ENCODE results near the gene PRX. TPM values are rescaled to one million over a fixed set of nuclear protein-coding genes. Genes with fewer than 3 reads are reported as not detected.
"Not testable (repeated sequence)": the region's sequence is repeated elsewhere in the genome, so short reads cannot be mapped to it uniquely, and the experiment has no call there.

PRX gene
- total RNA-seq, 2 donors from 2014 or later, result 1.4 to 1.7 TPM

DNA sequence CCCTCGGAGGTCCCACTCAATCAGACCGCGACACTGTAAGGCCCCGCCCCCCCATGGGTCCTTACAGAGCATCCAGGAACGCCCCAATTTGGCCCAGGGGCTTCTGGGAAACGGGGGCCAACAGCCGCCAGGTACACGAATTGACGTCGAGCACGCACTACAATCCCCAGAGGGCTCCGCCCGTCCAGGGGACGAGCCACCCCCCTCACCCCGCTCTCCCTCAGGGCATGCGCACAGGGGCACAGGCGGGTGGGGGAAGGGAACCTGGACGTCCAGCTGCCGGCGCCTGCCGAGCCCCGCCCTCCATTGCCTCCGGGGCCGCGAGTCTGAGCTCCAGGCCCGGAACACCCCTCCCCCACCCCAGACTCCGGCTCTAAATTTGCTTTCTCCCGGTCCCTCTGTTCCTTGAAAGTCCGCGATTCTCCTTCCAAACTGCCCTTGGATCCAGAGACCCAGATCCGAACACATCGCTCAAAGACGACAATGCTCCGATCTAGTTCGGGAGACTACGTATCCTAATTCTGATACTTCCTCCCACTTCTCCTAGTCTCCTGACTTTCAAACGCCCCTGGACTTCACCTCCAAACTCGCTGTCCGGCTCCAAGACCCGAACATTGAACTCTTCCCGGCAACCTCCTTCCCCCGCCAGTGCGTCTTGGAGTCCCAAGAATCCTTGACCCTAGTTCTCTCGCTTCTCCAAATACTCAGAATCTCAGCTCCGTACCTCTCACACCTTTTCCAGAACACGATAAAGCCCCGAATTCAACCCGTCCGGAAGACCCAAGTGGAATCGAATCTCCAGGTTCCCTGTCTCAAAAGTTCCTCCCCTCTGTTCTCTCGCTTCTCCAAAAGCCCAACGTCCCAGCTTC is 30.2 kb upstream of the PRX start:
- TF ChIP-seq, protein P1, sequence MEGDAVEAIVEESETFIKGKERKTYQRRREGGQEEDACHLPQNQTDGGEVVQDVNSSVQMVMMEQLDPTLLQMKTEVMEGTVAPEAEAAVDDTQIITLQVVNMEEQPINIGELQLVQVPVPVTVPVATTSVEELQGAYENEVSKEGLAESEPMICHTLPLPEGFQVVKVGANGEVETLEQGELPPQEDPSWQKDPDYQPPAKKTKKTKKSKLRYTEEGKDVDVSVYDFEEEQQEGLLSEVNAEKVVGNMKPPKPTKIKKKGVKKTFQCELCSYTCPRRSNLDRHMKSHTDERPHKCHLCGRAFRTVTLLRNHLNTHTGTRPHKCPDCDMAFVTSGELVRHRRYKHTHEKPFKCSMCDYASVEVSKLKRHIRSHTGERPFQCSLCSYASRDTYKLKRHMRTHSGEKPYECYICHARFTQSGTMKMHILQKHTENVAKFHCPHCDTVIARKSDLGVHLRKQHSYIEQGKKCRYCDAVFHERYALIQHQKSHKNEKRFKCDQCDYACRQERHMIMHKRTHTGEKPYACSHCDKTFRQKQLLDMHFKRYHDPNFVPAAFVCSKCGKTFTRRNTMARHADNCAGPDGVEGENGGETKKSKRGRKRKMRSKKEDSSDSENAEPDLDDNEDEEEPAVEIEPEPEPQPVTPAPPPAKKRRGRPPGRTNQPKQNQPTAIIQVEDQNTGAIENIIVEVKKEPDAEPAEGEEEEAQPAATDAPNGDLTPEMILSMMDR (IDR thresholded peaks at IDR 0.05), result no peak
- intact Hi-C loops (cut with DNase I), result no loop called here
- H3K27ac ChIP-seq, result peak overlapping the region; percentile 94
- H3K9ac ChIP-seq (ENCODE audit: low read depth in 2 of 2, low read length in 2 of 2), result peak overlapping the region; percentile 83 to 100
- H3K4me3 ChIP-seq, result peak overlapping the region; percentile 66
- H3K9me3 ChIP-seq, result no peaks in the 10 kb centered on the region
- H3K27me3 ChIP-seq, result no peaks in the 10 kb centered on the region
- peaks cover 8% of the 10 kb centered on the region for H3K4me1 ChIP-seq
- DNase-seq, result peak; percentile 99
- H3K36me3 ChIP-seq, result peaks cover 4% of the 10 kb centered on the region

DNA sequence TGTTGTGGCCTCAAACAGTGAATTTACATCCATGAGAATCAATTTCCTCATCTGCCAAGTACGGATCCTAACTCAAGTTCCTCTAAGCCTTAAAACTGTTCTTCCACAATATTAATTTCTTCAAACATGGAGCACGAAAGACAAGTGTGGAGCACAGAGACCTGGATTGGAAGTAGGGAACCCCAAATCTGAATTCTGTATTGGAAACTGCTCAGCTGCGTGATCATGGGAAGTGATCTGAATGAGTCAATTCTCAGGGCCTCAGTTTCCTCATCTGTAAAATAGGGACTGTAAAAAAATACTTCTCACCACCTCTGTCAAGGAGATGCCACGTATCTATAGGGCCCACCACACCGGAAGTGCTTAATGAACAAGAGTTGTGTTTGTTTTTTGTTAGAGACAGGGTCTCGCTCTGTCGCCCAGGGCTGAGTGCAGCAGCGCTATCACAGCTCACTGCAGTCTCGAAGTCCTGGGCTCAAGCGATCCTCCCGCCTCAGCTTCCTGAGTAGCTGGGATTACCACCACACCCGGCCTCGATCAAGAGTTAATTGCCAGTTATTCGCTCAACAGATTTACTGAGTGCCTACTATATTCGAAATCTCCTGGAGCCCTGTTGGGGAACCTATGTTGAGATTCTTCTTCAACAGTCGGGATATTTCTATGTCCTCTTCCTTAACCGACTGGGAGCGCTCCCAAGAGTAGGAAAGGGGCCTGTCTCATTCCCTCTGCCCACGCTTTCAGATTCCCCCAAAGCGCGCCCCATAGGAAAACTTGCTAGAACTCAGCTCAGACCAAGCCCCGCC is 29.4 kb upstream of the PRX start:
- peak overlapping the region; percentile 66 for H3K4me3 ChIP-seq
- H3K27ac ChIP-seq, result peak overlapping the region; percentile 44
- H3K4me1 ChIP-seq, result peaks cover 8% of the 10 kb centered on the region
- H3K9ac ChIP-seq (ENCODE audit: low read depth in 2 of 2, low read length in 2 of 2), result peak overlapping the region in 1 of 2 donors; percentile 100
- TF ChIP-seq, protein P1 (IDR thresholded peaks at IDR 0.05), result no peak
- DNase-seq, result no peak
- intact Hi-C loops (cut with DNase I), result no loop called here
- H3K36me3 ChIP-seq, result peaks cover 4% of the 10 kb centered on the region
- no peaks in the 10 kb centered on the region for H3K27me3 ChIP-seq
- H3K9me3 ChIP-seq, result no peaks in the 10 kb centered on the region

DNA sequence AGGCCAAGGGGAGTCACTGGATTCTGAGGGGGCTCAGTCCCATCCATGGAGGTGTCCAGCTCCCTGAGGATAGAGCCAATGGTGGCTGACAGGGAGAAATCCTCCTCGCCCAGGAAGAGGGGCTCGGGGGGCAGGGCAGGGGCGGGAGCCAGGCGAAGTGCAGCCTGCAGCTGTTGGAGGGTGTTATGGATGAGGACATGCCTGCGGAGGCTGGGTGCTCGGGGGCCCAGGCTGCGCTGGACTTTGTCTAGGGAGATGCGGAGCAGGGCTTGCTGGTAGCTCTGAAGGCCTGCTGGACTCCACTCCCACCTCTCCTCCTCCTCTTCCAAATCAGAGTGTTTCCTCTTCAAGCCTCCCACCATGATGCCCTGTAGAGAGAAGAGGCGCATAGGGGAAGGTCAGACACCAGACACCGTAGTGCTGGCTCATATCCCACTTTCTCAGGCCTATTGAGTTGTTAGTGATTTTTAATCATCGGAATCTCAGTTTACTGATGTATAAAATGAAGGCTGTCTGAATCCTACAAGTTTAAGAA is 28.6 kb upstream of the PRX start:
- H3K27me3 ChIP-seq, result no peaks in the 10 kb centered on the region
- H3K4me1 ChIP-seq, result peaks cover 8% of the 10 kb centered on the region
- TF ChIP-seq, protein P1 (IDR thresholded peaks at IDR 0.05), result no peak
- DNase-seq, result no peak
- H3K27ac ChIP-seq, result peak overlapping the region; percentile 44
- no peaks in the 10 kb centered on the region for H3K9me3 ChIP-seq
- H3K9ac ChIP-seq (ENCODE audit: low read depth in 2 of 2, low read length in 2 of 2), result no peak overlapping the region
- intact Hi-C loops (cut with DNase I), result no loop called here
- no peak overlapping the region for H3K4me3 ChIP-seq
- peaks cover 4% of the 10 kb centered on the region for H3K36me3 ChIP-seq

DNA sequence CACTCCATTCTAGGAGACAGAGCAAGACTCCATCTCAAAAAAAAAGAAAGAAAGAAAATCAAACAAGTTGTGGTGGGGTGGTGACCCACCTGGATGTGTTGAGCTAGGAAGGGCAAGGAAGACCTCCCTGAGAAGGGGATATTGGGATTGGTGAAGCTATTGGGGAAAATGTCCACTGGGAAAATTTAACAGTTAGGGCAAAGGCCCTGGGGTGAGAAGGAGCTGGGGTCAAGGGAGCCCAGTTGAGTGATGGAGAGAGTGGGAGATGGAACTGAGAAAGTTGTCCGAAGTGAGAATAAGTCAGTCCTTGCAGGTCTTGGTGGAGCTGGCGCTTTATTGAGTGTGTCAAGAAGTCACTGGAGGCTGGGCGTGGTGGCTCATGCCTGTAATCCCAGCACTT is 25.1 kb upstream of the PRX start:
- H3K27me3 ChIP-seq, result no peaks in the 10 kb centered on the region
- intact Hi-C loops (cut with DNase I), result no loop called here
- no peak overlapping the region for H3K9ac ChIP-seq (ENCODE audit: low read depth in 2 of 2, low read length in 2 of 2)
- H3K27ac ChIP-seq, result no peak overlapping the region
- H3K9me3 ChIP-seq, result no peaks in the 10 kb centered on the region
- H3K36me3 ChIP-seq, result peaks cover 4% of the 10 kb centered on the region
- H3K4me1 ChIP-seq, result peaks cover 12% of the 10 kb centered on the region
- no peak overlapping the region for H3K4me3 ChIP-seq
- TF ChIP-seq, protein P1 (IDR thresholded peaks at IDR 0.05), result no peak
- DNase-seq, result no peak

DNA sequence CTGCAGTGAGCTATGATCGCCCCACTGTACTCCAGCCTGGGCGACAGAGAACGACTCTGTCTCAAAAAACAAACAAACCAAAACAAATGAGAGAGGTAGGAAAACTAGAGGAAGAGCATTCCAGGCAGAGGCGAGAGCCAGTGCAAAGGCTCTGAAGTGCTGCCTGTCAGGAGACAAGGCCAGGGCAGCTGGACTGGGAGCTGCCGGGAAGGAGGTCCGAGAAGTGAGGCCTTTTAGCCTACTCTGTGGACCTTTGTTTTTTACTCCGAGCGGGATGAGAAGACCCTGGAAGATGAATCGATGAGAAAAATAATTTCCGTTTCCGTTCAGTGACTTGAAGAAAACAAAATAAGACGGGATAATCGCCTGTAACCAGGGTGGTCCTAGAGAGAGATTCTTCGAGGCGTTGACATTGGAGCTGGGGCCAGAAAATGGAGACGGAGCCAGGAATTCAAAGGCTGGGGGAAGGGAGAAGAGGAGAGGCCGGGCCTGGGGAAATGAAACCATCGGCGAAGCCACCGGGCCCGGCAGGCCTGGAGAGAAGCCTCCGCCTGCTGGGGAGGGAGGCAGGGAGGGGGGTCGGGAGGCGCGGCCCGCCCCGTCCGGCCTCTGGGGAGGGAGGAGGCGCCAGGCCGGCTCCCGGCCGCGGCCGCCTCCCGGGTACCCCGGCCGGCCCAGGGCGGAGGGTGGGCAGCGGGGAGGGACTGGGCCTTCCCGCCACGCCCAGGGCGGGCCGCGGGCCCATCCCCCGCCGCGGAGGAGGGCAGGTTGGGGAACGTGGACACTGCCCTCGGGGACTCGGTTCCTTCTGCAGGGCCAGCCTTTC is 20.4 kb upstream of the PRX start:
- peak; percentile 93 for DNase-seq
- intact Hi-C loops (cut with DNase I), result no loop called here
- TF ChIP-seq, protein P1 (IDR thresholded peaks at IDR 0.05), result no peak

DNA sequence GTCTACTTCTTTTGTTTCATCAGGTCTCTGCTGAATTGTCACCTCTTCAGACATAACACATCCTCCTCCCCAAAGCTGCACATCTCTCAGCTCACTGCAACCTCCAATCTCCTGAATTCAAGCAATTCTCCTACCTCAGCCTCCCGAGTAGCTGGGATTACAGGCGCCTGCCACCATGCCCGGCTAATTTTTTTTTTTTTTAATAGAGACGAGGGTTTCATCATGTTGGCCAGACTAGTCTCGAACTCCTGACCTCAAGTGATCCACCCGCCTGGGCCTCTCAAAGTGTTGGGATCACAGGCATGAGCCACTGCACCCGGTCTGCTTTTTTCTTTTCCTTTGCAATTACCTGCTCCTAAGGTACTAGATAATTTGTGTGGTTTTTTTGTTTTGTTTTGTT is 19.6 kb upstream of the PRX start:
- H3K4me1 ChIP-seq; H3K27me3 ChIP-seq; DNase-seq; H3K4me3 ChIP-seq; intact Hi-C loops (cut with DNase I); H3K36me3 ChIP-seq; H3K9me3 ChIP-seq: not testable (repeated sequence)
- Histone ChIP-seq H3K9ac (ENCODE audit: low read depth in 2 of 2, low read length in 2 of 2) (peak overlapping the region; percentile 83 to 97), H3K27ac (peak overlapping the region; percentile 94)

More for the DNA sequence above, 20.4 kb upstream of the PRX start:
- H3K4me3 ChIP-seq, result peak overlapping the region; percentile 16
- H3K36me3 ChIP-seq, result no peaks in the 10 kb centered on the region
- peak overlapping the region; percentile 94 for H3K27ac ChIP-seq
- no peaks in the 10 kb centered on the region for H3K27me3 ChIP-seq
- H3K4me1 ChIP-seq, result peaks cover 3% of the 10 kb centered on the region
- H3K9me3 ChIP-seq, result no peaks in the 10 kb centered on the region
- H3K9ac ChIP-seq (ENCODE audit: low read depth in 2 of 2, low read length in 2 of 2), result peak overlapping the region; percentile 83 to 97

Data from colonic mucosa (tissue), 4 donors.